Activated CD8-positive, alpha-beta memory T cell treated with anti-CD3 and anti-CD28 coated beads for 36 hours (primary cell): ENCODE measurements around the gene STAM2. TPM values are rescaled to one million over a fixed set of nuclear protein-coding genes. Genes with fewer than 3 reads are reported as not detected.
"Not testable (repeated sequence)": the region's sequence is repeated elsewhere in the genome, so short reads cannot be mapped to it uniquely, and the experiment has no call there.

Source experiments
- CTCF ChIA-PET: fragments of 350-600 bp; sonication (Branson Sonifier 250); formaldehyde crosslinking; loops from one replicate; lab custom pipeline; 2021; ENCODE audit warnings: antibody characterized with exemption; lab: Charles Lee
- POLR2A ChIA-PET: fragments of 350-600 bp; sonication (Branson Sonifier 250); formaldehyde crosslinking; loops from one replicate; lab custom pipeline; 2021; ENCODE audit warnings: antibody characterized with exemption; lab: Charles Lee
- total RNA-seq, 2 experiments: library from RNA; stranded (reverse); gene quantifications; one replicate each; pipeline ENCODE4 v1.2.3, GENCODE V29; 2021

The STAM2 gene
- total RNA-seq, 2 experiments from 2014 or later = 15.8 to 17.5 TPM

DNA sequence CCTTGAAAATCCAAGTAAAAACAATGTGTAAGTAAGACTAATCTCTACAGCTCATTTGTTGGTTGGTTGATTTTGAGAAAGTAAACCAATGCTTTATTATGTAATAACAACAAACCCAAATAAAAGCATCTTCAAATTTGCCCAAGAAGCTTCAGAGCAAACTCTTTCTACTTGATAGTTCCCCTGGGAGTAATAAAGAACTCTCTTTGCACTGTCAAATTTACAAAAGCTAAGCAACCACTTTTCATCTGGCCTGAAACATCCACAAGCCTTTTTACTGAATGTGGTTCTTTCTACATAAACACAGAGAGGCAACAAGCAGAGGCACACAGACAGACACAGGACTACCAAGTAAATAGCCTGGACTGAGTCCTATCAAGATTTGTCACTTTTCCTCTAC, 47.9 kb downstream of the STAM2 start:
- CTCF ChIA-PET = interaction anchor here (0.5 kb wide), 1 partner anchor 808 kb away, joined by 5 read pairs; no protein-coding TSS in a partner anchor
- POLR2A ChIA-PET = no interaction called here

DNA sequence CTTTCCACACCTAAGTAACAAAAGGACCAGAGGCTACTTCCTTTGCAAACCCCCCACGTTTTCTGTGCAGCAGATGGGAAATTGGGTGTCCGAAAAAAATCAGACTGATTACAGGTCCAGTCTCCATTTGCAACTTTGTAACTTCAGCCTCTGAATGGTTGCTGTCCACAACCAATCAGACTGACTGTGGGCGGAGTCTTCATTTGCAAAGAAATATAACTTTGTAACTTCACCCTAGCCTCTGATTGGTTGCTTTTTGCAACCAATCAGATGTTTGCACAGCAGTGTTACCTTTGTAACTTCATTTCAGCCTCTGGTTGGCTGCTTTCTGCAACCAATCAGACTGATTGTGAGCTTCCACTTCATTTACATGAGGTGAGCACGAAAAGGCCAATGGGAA, 48.9 kb downstream of the STAM2 start:
- CTCF ChIA-PET = no interaction called here
- POLR2A ChIA-PET = no interaction called here

DNA sequence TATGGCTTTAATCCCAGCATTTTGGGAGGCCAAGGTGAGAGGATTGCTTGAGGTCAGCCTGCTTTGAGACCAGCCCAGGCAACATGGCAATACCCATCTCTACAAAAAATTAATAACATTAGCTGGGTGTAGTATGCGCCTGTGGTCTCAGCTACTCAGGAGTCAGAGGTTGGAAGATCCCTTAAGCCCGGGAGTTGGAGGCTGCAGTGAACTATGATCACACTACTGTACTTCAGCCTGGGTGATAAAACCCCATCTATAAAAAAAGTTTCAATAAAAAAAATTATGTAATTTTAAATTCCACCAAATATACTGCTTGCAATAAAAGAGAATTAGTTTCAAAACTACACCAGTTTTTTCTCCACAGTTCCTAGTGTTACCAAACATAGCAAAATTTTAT, 53.4 kb downstream of the STAM2 start:
- ChIA-PET POLR2A (no interaction called here), CTCF (no interaction called here)

DNA sequence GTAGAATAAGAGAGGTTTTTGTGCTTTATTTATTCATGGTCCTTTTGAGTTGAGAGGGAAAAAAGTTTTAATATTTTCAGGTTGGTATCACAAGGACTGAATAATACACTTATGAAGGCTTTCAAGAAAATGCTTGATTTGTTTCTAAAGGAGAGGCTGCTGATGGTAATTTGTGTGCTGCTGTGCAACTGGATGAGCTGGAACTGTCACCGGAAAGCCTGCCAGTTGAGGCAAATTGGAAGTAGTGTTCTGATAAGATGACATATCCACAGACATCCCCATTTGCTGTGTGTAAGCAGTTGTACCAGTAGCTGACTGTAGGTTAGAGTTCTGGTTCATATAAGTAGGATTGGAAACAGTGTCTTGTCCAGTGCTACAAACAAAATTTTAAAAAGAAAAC, 55.1 kb downstream of the STAM2 start:
- CTCF ChIA-PET = no interaction called here
- POLR2A ChIA-PET = no interaction called here

DNA sequence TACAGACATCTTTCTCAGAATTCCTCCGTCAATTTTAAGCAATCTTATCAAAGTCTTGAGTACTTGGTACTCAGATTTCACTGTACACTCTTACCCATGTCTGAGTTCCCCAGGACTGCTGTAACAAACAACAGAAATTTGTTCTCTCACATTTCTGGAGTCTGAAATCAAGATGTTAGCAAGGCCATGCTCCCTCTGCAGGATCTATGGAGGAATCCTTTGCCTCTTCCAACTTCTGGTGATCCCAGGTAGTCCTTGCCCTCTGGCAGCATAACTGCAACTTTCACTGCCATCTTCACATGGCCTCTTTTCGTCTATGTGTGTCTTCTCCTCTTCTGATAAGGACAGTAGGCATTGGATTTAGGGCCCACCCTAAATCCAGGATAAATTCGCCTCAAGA, 59.6 kb downstream of the STAM2 start:
- ChIA-PET CTCF (interaction anchor here (0.7 kb wide), 1 partner anchor 84 kb away, joined by 4 read pairs; no protein-coding TSS in a partner anchor), POLR2A (no interaction called here)

DNA sequence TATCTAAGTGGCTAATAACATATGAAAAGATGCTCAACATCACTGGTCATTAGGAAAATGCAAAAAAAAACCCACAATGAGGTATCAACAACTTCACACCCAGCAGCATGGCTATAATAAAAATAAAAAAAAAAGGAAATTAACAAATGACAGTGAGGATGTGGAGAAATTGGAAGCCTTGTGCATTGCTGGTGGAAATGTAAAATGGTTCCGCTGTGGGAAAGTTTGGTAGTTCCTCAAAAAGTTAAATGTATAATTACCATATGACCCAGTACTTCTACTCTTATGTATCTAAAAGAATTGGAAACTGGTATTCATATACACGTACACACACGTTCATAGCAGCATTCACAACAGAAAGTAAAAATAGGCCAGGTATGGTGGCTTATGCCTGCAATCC, 61.2 kb downstream of the STAM2 start:
- POLR2A ChIA-PET = no interaction called here

DNA sequence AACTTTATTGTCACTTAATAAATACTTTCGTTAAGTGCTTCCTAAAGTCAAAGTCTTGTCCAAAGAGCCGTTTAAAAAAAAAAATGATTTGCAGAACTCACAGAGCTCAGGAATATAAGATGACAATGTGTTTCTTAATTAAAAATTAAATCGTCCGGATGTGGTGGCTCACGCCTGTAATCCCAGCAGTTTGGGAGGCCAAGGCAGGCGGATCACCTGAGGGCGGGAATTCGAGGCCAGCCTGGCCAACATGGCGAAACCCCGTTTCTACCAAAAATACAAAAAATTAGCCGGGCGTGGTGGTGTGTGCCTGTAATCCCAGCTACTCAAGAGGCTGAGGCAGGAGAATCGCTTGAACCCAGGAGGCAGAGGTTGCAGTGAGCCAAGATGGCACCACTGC, 68.4 kb downstream of the STAM2 start:
- CTCF ChIA-PET = interaction anchor here (0.7 kb wide), 1 partner anchor 963 kb away, joined by 7 read pairs; no protein-coding TSS in a partner anchor

More for the DNA sequence above, 61.2 kb downstream of the STAM2 start:
- CTCF ChIA-PET = no interaction called here

DNA sequence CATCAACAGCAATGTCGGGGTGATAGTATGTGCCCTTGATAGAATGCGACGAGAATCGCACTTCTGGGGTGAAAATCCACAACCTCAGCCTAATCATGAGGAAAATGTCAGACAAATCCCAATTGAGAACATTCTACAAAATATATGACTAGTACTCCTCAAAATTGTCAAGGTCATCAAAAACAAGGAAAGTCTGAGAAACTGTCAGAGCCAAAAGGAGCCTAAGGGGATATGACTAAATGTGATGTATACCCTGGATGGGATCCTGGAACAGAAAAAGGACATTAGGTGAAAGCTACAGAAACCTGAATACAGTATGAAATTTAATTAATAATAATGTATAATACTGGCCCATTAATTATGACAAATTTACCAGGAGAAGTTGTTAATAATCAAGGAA, 69.1 kb downstream of the STAM2 start:
- POLR2A ChIA-PET = no interaction called here

More for the DNA sequence above, 68.4 kb downstream of the STAM2 start:
- POLR2A ChIA-PET = not testable (repeated sequence)

DNA sequence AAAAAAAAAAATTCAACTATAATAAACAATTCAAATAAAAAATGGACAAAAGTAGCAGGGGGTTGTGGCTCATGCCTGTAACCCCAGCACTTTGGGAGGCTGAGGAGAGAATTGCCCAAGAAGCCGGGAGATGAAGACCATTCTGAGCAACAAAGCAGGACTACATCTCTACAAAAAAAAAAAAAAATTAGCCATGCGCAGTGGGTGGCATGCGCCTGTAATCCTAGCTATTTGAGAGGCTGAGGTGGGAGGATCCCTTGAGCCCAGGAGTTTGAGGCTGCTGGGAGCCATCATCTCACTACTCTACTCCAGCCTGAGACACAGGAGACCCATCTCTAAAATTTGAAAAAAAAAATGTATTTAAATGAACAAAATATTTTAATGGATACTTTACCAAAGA, 72.3 kb downstream of the STAM2 start:
- ChIA-PET POLR2A (no interaction called here), CTCF (interaction anchor here (0.7 kb wide), 1 partner anchor 73 kb away, joined by 3 read pairs; no protein-coding TSS in a partner anchor)

More for the DNA sequence above, 69.1 kb downstream of the STAM2 start:
- CTCF ChIA-PET = no interaction called here

DNA sequence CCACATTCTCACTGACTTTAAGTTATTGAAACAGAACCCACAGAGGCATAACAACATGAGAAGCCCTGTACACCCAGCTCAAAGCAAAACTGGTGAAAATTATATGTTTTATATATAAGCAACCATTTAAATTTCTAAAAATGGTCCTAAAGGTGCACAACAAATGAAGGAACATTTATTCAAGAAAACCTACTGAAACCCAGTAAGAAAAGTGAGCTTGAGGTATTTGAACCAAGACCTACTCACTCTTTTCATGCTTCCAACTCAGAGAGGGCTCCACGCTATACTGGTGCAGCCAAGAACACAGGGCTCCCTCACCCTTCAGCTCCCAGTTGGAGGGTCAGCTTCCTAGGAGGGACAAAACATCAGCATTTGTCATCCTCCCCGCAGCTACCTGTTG, 74.6 kb downstream of the STAM2 start:
- ChIA-PET POLR2A (no interaction called here), CTCF (no interaction called here)

DNA sequence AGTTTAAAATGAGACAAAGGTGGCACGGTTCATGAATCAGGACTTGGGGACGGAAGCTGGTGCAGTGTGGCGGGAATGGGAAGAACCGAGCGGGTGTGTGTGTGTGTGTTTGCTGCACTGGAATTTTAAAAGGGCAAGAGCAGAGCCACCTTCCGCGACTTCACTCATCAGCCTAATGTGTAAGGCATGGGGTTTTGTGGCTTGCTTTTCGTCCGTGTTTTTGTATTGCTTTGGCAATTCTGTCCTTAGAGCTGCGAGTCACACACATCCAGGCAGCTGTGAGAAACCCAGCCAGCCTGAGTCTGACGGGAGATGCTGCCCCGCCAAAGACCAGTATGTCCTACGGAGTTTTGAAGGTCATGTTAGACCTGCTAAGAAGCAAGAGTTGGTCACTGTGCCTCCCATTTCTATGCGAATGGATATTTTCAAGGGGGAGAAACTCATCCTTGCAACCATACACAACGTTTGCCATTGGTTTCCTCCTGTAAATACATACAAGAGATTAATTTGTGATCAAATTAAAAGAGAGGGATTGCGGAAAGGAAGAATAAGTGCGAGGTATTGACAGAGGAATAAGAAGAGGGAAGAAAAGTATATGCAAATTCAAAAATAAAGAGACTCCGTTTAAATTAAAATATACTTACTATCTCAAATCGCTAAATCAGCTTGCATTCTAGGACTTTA, 76.1 kb downstream of the STAM2 start:
- ChIA-PET POLR2A (no interaction called here), CTCF (no interaction called here)

DNA sequence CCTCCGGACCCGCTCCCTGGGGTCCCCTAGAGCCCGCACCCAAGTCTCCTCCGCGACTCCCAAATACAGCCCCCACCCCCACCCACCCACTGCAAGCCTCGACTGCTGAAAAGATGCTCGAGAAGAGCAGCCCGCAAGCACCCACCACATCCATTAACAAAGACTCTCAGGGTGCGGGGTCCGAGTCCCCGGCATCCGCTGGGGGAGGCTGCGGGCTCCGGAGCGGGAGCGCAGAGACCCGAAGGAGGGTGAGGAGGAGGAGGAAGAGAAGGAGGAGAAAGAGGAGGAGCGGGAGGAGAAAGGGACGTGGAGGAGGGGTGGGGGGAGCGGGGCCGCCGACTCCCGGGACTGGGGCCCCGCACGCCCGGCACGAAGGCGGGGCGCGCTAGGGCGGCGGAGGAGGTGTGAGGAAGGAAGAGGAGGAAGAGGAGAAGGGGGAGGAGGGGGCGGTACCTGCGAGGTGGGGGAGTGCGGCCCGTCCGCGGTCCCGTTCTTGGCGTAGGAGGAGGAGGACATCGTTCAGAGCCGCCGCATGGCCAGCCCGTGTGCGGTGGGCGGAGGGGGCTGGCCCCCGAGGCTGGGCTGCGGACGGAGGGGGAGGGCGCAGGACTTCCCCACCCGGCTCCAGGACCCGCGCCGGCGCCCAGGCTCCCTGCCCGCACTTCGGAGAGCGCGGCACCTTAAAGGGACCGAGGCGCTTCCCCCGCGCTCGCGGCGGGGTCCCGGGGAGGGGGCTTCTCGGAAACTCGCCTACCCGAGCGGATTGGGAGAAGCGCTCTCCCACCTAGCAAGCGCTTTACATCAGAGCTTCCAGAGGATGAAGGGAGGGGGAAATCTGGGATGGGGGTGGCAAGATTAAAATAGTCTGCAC, 76.8 kb downstream of the STAM2 start, which contains the start of gene CACNB4:
TSS of gene CACNB4 (minus strand) at position 549 of the 871 bp plus-strand sequence.
- CTCF ChIA-PET = no interaction called here

DNA sequence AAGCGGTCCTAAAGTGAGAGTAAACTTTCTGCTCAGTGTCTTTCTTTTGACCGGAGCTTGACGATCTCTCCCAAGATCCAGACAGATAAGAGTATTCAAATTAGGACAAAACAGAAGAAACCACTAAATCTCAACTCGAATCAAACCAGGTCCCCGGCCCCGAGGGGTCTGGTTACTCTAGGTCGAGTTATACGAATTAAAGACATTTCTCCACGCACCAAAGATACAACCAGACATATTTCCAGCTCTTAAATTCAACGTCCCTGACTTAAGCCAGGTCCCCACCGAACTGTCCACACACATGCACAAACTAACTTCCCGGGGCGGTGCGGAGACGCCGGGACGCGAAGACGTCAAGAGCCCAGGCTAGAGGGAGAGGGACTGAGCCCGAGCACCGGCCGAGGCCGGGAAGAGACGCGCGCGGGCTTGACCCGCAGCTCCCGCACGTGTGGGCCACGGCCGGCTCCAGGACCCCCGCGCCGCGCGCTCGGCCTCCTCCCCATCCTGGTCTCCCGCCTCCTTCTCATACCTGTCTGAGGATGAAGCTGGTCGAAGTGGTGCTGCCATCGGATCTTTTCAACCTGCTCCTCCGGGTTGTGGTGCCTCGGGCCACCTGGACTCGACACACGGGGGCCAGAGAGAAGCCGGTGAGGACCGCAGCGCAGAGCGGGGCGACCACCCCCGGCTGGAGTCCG, 77.6 kb downstream of the STAM2 start:
- CTCF ChIA-PET = interaction anchor here (1.3 kb wide), 1 partner anchor 78 kb away, joined by 3 read pairs; the partner anchor contains the start of gene STAM2
- POLR2A ChIA-PET = no interaction called here

More for the DNA sequence above, 76.8 kb downstream of the STAM2 start, which contains the start of gene CACNB4:
- POLR2A ChIA-PET = no interaction called here

DNA sequence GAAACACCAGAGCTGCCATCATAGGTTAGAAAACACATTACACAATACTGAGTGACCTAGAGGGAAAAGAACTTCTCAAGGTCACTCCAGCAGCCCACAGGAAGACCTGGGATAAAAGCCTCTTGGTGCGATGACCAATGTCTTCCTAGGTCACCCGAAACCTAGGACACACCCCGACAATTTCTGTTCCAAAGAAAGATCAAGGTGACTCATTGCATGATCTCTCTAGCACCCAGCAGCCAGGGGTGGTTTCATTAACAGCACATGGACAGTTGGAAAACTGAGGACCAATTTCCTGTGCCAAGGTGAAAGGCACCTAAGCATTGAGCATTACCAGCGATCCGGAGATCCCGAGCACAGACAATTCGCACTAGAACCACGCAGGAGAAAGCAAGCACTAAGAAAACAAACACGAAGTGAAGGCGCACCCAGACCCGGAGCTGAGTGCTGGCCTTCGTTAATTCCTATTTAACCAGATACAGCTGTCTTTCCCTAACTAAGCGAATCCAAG, 78.2 kb downstream of the STAM2 start:
- CTCF ChIA-PET = interaction anchor here (1.3 kb wide), 1 partner anchor 79 kb away, joined by 3 read pairs; the partner anchor contains the start of gene STAM2
- POLR2A ChIA-PET = no interaction called here

DNA sequence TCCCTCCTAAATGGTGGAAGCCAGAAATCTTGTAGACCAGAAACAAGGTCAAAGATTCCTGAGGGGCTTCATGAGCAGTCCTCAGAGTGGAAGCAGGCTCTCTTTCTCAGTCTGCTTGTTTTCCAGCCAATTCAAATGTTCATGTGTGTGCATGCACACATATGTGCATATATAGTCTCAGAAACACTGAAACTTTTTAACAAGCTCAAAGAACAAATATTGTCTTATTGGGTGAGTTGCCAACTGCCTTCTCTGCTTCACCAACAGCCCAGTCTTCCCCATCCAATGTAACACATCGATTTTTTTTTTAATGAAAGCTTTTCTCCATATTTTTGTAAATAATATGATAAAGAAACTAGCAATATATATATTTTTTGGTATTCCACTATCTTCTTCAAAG, 80.4 kb downstream of the STAM2 start:
- POLR2A ChIA-PET = no interaction called here
- CTCF ChIA-PET = no interaction called here

DNA sequence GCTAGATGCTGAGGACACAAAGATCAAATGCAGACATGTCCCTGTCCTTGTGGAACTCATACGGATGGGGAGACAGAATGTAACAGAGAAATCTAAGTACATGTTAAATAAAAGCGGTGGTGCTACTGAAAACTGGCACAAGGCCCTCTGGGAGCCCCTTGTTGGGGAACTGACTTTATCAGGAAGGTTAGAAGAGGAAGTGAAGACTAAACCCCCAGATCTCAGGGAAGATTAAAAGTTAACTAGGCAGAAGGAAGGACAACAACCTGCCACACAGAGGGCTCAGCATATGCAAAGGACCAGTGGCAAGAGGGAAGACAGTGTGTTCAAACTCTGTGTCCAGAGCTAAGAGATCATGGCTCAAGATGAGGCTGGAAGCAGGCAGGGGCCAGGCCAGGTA, 81.5 kb downstream of the STAM2 start:
- POLR2A ChIA-PET = no interaction called here
- CTCF ChIA-PET = no interaction called here

DNA sequence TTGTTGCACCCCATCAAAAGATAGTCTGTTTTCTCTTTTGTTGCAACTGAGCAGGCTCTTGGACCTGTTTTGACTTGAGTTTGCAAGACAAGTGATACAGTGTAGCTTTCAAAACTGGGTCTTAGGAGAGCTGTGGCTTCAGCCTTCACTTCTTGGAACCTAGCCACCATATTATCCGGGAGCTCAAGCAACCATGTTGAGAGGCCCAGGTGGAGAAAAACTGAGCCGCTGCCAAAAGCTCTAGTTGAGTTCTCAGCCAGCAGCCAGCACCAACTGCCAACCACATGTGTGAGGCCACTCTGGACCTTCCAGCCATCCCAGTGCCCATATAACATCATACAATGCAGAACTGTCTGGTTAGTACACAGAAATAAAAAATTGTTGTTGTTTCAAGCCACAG, 82.1 kb downstream of the STAM2 start:
- CTCF ChIA-PET = no interaction called here
- POLR2A ChIA-PET = no interaction called here

DNA sequence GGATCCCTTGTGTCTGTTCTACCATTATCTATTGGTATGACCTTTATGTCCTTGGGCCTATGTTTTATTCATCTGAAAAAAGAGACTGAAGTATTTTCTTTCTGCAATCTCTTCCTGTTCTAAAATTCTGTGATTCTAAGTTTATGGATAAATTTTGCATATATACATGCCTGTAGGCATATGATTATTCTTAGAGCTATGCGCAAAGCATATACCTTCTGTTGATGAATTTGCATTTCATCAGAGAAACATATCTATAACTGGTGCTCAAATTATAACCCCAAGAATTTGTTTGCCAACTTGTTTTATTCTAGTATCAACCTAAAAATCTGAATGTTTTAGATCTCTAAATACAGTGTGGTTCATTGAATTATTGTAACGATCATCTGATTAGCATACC, 83.5 kb downstream of the STAM2 start:
- POLR2A ChIA-PET = no interaction called here
- CTCF ChIA-PET = no interaction called here

DNA sequence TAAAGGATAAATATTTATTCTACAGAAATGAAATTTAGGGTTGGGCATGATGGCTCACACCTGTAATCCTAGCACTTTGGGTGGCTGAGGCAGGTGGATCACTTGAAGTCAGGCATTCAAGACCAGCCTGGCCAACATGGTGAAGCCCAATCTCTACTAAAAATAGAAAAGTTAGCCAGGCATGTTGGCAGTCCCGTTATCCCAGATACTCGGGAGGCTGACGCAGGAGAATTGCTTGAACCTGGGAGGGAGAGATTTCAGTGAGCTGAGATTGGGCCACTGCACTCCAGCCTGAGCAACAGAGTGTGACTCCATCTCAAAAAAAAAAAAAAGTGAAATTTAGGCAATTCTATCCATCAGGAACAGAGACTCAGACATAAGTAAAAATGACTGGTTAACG, 84.8 kb downstream of the STAM2 start:
- POLR2A ChIA-PET, CTCF ChIA-PET: not testable (repeated sequence)
